ENCODE results near the gene ATP5F1A.
"Not testable (repeated sequence)": the region's sequence is repeated elsewhere in the genome, so short reads cannot be mapped to it uniquely, and the experiment has no call there.

Gene ATP5F1A

DNA sequence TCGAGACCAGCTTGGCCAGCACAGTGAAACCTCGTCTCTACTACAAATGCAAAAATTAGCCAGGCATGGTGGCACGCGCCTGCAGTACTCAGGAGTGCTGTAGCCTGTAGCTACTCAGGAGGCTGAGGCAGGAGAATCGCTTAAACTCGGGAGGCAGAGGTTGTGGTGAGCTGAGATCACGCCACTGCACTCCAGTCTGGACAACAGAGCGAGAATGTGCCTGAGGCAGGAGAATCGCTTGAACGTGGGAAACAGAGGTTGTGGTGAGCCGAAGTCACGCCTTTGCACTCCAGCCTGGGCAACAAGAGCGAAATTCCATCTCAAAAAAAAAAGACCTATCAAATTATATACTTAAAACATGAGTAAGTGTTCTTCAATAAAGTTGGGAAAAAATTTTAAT is 50.7 kb downstream of the ATP5F1A start:
- DNase-seq (ENCODE audit: low spot score) = not testable (repeated sequence)

DNA sequence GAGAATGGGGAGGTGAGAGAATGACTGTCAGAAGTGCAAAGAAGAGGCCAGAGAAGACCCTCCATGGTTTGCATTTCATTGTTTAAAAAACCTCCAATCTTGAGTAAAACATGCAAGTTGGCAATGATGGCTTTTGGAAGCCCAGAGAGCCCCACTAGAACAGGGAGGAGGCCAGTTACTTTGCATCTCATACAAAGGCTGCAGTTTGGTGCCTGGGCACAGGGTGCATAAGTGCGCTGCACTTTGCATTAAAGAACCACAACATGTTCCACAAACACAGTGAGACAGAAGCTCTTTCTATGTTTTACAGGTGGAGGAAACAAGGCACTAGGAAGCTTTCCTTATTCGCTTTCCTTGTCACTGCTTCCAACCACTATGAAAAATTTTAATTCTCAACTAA is 51.4 kb downstream of the ATP5F1A start:
- DNase-seq (ENCODE audit: low spot score) = no peak

DNA sequence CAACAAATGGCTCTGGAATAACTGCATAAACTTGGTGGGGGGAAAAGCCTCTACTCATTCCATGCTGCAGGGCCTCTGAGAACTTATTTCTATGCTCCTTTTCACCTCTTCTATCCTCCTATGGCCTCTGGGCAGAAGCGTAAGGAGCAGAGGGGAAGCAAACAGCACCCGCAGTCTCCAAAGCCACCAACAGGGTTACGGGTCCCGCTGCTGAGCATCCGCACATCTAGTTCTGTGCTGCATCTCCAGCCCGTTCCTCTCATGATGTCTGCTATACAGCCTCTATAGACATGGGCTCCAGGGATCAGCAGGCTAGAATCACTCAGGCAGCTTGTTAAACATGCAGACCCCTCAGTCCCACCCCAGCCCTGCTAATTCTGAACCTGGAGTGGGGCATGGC is 52.0 kb downstream of the ATP5F1A start:
- DNase-seq (ENCODE audit: low spot score) = no peak

DNA sequence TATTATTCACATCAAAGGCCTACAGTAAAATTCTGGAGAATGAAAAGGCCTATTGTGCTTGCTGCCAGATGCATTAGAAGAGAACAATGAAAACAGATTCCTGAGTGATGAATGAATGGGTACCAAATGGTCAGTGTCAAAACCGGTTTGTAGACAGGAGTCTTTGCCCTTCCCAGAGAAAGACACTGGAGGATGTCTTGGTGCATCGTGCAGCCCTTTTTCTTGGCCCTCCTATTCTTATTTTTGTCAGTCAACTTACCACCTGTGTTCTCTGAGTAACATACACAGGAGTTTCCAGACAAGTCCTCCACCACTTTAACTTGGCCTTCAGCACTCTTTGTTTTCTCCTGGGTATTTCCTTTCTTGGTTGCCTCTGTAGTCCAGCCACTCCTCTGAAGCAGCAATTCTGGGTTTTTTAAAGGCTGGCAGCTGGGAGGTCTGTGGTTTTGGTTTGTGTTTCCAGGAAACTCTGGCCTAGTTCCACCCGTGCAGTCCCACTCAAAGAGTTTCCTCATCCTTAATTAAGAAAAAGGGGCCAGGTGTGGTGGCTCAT is 55.4 kb downstream of the ATP5F1A start:
- DNase-seq (ENCODE audit: low spot score) = peak; percentile 26

DNA sequence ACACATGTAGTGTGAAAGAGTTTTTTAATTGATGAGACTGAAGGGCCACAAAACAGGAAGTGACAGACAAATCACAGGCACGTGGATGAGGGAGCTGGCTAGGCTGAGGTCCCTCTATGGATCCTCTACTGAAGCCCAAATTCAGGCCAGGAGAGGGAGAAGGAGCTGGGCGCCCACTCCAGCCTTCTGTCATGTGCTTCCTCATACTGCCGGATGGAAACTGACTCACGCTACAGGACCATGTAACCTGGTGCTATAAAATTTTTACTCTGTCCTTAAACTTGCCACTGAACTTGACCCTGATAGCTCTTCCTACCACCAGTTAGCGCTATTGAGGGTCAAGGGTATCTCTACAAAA is 57.4 kb downstream of the ATP5F1A start:
- no peak for DNase-seq (ENCODE audit: low spot score)

DNA sequence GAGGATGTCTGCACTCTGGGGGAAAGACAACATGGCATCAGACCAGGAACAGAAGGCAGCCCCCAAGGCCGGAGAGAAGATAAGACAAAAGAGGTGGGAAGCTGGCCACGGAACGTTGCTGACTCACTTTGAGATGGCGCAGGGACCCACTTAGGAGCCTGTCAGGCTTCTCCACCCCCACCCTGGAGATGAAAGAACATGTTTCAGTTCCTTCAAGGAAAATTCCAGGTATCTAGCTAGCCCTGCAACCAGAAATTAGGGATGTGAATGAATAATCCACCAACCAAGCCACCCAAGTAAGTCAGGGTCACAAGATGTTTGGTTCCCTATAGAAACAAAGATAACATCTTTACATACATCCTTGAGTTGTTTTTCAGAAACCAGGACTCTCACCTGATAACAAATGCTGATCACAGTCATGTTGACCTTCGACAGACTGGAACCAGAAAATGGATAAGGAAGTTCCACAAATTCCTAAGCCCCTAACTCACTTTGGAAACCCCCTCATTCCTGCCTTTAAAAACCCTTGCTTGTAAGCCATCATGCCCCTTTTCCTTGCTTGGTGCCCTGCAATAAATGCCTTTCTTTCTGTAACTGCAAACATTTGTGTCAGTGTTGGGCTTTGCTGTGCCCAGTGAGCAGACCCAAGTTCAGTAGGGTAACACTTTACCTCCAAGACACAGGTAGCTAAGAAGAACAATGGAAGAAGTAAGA is 57.9 kb downstream of the ATP5F1A start:
- DNase-seq (ENCODE audit: low spot score) = no peak

DNA sequence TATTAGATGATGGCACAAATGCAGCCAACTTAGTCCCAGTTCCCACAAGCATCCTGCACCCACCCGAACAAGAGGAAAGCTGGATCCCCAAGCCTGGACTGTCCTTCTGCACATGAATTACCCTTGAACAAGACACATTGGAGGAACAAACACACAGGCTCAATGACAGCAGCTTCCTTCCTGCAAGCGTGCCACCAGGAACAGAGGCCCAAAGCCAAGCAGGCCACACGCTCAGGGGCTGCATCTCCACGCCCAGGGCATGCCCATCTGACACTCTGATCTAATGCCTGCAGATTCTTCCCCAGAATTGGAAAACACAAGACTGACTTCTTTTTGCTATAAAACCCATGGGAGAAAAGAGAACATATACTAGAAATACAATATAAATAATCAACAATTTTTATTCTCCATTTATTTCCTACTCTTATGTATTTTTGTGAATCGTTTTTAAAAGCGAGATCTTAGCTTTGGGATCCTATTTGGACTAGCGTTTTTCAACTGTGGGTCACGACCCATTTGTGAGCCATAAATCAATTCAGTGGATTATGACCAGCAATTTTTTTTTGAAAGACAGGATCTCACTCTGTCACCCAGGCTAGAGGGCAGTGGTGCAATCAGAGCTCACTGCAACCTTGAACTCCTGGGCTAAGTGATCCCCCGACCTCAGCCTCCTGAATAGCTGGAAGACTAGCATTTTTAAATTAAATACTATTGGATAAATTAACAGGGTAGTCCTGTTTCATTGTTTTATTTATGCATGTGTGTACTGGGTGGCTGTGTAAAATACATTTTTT is 60.4 kb downstream of the ATP5F1A start:
- DNase-seq (ENCODE audit: low spot score) = no peak

DNA sequence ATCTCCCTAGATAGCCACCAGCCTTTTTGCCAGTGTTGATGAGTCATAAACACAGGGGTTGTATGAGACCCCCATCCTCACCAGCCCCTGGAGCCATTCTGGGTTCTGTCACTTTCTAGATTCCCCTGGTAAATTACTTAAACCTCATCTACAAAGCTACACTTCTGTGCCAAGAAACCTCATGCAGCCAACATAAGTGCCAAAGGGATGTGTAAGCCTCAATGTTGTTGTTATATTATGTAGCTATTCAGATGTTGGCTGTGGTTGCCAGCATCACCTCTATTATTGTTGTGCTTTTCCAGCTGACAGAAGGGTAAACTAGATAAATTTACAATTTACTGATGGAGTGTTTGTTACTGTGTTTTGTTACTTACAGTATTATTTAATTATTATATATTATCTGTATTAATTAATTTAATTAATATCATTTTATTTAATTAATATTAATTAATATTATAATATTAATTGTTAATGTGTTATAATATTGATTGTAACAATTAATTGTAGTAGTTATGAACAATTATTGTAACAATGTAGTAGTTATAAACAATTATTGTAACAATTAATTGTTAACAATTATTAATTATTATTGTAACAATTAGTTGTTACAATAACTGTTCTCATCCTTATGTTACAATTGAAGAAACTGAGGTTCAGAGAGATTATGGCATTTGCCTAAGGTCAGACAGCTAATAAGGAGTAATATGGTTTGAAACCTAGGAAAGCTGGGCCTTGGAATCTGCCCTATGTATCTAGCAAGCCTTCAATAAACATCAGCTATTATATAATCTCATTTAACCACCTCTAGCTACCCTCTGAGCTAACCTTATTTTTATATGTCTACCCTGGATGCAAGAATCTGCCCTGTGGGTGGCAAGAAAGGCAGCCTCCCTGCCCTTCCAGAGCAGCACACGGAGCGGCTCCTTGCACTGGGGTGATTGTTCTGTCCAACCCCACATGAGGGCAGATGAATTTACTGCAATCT is 62.1 kb downstream of the ATP5F1A start:
- DNase-seq (ENCODE audit: low spot score) = no peak

DNA sequence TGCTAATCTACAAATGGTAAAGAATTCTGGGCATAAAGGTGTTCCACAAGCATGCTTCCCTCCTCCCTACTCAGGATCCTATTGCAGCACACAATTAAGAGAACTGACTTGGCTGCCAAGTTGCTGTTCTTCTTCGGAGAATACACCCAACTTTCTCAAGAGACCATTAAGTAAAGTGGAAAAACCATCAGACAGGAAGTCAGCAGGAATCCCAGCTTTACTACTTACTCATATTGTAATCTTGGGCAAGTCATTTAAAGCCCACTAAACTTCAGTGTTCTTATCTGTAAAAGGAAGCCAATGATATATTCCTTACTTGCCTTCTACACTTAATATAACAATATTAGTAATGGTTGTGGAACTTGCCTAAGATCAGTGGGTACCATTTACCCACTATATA is 63.9 kb downstream of the ATP5F1A start:
- DNase-seq (ENCODE audit: low spot score) = no peak

DNA sequence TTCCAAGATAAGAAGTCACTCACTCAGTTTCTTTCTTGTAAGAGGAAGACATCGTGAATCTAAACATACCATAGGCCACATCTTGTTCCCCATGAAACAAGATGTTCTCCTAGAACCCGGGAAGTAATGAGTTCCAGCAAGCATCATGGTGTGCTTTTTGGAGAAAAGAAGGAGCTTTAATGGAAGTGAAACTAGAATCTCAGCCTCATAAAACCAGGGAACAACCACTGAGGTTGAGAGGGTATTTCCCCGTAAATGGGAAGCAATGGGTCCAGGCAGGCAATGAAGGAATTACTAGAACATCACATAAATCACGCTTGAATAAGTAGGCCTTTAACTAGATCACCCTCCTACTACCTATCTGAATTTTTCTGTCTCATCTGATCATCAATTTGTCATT is 66.4 kb downstream of the ATP5F1A start:
- no peak for DNase-seq (ENCODE audit: low spot score)

All from globus pallidus (tissue), 1 donor.